Stimulated activated CD8-positive, alpha-beta memory T cell treated with anti-CD3 and anti-CD28 coated beads, Interleukin-4, amount 100 ng/mL, for 24 hours (primary cell): ENCODE measurements around the gene MAGEB17.
"Not testable (repeated sequence)": the region's sequence is repeated elsewhere in the genome, so short reads cannot be mapped to it uniquely, and the experiment has no call there.

Experiments
- DNase-seq: peaks from one replicate; pipeline ENCODE4 v3.0.0-alpha.2; 2020; ENCODE audit warnings: low read depth

MAGEB17 gene

DNA sequence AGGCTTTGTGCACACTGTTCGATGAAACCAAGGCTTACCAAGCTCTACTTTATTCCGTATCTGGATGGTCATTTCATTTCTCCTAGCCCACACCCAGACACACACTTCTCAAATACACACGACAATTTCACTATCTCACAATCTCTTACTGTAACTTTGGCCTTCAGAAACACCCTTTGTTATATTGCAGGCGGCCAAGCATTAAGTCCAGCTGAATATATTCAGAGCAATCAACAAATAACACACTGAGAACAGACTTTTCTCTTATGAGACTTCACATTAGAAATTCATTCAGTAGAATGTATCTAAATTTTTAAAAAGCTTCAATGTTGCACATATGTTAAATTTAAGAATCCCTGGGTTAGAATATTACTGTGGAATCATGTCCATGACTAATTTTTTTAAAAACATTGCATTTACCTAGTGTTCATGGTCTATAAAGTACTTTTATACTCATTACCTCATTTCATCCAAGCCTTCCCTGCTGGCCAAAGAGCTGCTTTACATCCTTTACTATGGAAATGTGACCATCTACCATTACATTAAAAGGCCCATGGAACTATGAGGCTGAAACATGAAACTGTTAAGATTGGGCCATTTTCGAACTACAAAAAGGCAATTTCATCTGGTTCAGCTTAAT, 10.5 kb upstream of the MAGEB17 start:
- DNase-seq: no peak

DNA sequence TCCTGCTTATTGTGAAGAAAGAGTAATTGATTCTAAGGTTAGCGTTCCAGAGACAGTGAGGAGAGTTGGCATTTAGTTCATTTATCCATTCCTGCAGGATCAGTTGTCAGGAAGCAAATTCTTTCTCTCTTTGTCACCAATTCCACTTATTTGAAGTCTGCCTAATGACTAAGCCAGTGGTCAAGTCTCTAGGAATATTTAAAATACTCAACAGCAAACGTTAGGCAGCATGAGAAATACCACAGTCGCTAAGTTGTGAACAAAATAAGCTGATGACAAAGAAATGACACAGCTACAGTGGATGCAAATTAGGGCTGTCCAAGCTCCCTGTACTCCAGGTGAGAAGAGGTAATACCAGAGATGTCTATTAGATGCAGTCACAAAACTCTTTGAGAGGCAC, 6.6 kb upstream of the MAGEB17 start:
- DNase-seq: no peak

DNA sequence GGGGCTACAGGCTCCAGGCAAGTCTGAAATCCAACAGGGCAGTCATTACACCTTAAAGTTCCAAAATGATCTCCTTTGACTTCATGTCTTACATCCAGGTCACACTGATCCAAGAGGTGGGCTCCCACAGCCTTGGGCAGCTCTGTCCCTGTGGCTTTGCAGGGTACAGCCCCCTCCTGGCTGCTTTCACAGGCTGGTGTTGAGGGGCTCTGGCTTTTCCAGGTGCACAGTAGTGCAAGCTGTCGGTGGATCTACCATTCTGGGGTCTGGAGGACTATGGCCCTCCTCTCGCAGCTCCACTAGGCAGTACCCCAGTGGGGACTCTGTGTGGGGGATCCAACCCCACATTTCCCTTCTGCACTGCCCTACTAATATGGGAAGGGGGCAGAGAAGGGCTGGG, 6.1 kb upstream of the MAGEB17 start:
- DNase-seq: not testable (repeated sequence)

DNA sequence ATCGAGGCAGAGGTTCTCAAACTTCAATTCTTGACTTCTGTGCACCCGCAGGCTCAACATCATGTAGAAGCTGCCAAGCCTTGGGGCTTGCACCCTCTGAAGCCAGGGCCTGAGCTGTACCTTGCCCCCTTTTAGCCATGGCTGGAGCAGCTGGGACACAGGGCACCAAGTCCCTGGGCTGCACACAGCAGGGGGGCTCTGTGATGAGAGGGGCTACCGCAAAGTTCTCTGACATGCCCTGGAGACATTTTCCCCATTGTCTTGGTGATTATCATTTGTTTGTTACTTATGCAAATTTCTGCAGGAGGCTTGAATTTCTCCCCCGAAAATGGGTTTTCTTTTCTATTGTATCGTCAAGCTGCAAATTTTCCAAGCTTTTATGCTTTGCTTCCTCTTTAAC, 4.9 kb upstream of the MAGEB17 start:
- DNase-seq: no peak

DNA sequence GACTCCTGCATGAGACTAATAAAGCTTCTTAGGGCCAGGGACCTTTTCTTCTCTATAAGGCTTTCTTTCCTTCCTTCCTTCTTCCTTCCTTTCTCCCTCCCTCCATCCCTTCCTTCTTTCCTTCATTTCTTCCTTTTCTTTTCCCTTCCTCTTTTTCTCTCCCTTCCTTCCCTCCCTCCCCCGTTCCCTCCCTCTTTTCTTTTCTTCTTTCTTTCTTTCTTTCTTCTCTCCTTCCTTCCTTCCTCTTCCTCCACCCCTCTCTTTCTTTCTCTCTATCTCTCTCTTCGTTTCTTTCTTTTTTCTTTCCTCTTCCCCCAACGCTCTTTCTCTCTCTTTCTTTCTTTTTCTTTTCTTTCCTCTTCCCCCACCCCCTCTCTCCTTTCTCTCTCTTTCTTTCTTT, 2.5 kb upstream of the MAGEB17 start:
- DNase-seq: no peak

DNA sequence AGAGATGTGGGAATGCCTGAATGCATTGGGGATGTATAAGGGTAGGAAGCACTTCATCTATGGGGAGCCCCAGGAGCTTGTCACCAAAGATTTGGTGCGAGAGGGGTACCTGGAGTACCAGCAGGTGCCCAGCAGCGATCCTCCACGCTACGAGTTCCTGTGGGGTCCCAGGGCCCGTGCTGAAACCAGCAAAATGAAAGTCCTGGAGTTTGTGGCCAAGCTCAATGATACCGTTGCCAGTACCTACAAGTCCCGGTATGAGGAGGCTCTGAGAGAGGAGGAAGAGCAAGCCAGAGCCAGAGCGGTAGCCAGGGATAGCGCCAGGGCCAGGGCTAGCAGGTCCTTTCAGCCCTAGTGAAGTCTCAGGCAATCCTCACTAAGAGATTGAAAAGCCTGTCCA, 3.8 kb downstream of the MAGEB17 start:
- DNase-seq: no peak

DNA sequence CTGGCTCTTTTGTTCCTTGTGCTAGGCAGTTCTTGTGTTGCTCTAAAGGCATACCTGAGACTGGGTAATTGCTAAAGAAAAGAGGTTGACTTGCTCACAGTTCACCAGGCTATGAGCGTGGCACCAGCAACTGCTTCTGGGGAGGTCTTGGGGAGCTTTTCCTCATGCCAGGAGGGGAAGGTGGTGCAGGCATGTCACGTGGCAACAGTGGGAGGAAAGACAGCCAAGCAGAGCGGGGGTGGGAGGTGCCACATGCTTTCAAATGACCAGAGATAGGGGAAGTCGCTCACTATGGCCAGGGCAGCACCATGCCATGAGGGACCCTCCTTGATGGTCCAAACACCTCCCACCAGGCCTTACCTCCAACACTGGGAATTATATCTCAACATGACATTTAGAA, 4.7 kb downstream of the MAGEB17 start:
- no peak for DNase-seq

DNA sequence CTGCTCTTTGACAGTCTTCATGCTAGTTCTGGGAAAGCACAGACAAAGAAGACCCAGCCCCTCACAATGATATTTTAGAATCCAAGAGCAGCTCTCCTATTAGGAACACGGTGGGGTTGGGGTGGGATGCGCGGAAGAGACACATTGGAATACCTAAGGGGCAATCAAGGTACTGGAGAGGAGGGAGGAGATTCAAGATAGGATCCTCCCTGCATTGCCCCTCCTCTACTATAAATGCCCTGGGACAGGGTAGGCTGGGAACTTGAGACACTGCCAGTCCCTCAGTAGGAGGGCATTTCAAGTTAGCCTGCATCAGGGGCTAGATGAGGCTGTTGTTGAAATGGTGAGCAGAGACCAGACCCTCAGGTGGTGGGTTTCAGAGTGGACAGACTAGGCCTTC, 5.1 kb downstream of the MAGEB17 start:
- DNase-seq: no peak

DNA sequence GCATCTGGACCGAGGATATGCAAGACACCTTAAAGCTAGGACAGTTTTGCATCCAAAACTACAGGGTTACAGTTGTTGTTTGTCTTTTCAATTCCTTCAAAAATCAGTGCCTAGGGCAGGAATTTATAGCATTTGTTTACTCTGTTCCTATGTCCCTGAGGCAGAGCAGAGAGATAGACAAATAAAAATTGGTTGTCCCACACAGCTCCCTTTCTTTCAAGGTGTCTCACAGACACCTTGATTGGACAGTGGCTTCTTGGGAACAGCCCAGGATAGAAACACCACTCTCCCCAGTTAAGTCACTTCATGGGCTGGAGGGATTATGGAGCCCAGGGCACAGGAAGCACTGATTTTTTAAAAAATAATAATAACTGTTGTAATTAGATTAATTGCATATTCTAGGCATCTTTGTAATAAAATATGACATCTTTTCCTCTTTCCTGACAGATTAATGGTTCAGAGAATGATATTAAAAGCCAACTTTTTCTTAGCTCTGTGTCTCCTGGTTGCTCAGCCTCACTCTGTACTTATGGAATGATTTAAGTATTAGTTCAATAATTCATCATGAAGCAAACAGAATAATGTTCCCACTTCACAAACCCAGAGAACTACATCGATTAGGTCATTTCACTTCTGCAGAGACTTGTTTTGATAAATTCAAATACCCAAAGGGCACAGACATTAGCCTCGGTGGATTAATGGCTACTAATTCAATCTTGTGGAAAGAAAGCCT, 8.2 kb downstream of the MAGEB17 start:
- no peak for DNase-seq

DNA sequence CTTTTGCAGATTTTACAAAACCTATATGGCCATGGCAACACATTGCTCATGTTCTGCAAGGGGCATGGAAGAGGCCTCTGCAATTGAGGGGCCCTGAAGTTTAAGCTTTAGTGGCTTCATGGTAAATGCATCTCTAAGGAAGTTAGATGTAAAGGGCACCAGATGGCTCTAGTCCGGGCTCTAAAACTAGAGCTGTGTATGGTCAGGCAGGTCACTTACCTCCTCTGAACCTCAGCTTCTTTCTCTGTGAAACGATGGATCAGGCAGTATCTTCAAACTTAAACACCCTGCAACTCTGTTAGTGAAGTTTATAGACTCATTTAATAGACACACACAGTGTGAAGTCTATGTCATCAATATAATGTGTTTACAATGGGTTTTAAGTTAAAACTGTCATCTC, 10.0 kb downstream of the MAGEB17 start:
- DNase-seq: no peak

DNA sequence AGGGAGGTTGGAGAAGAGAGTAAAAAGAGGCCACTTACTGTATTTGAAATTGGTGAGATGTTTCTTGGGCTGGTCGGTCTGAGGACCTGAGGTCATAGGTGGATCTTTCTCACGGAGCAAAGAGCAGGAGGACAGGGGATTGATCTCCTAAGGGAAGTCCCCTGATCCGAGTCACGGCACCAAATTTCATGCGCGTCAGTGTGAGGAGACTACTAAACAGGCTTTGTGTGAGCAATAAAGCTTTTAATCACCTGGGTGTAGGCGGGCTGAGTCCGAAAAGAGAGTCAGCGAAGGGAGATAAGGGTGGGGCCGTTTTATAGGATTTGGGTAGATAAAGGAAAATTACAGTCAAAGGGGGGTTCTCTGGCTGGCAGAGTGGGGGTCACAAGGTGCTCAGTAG, 16.6 kb downstream of the MAGEB17 start:
- not testable (repeated sequence) for DNase-seq

DNA sequence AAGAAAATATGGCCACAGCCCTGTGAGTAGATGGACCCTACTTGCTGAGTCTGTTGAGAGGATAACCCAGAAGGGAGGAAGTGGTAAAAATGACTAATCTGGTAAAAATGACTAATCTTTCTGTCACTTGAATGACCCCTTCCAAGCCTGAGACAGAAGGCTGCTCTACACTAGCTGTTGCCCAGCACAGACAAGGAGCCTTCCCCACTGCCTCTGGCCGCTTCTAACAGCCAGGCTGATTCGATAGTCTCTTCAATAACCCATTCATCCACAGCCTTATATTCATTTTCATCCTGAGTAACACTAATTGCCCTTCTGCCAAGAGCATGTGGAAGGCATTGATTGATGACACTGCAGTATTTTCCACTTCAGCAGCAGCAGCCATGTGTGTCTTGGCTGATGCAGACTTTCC, 18.4 kb downstream of the MAGEB17 start:
- DNase-seq: no peak

DNA sequence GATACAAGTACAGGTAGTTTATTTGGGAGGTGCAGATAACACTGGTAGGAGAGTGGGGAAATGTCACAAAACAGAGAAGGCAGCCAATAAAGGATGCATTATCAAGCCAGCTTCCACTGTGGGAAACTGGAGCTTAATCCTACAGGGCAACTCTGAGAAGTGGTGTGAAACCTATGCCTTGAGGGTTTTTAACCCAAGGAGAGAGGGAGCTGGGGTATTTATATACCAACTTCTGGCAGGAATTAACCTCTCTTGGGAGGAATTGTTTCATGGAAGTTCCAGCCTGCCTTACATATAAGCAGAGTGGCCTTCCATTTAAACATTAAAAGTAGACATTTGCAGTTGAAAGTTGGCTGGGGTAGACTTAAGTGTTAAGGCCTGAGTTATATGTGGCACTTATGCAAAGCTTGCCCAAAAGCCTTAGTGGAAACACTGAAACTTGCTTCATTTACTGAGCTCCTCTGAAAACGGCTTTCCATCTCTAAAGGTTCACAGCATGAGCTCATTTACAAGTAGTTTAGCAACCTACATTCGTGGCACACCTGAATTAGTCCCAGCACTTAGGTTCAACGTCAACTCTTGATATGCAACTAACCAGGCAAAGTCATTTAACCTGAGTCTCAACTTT, 19.2 kb downstream of the MAGEB17 start:
- no peak for DNase-seq

DNA sequence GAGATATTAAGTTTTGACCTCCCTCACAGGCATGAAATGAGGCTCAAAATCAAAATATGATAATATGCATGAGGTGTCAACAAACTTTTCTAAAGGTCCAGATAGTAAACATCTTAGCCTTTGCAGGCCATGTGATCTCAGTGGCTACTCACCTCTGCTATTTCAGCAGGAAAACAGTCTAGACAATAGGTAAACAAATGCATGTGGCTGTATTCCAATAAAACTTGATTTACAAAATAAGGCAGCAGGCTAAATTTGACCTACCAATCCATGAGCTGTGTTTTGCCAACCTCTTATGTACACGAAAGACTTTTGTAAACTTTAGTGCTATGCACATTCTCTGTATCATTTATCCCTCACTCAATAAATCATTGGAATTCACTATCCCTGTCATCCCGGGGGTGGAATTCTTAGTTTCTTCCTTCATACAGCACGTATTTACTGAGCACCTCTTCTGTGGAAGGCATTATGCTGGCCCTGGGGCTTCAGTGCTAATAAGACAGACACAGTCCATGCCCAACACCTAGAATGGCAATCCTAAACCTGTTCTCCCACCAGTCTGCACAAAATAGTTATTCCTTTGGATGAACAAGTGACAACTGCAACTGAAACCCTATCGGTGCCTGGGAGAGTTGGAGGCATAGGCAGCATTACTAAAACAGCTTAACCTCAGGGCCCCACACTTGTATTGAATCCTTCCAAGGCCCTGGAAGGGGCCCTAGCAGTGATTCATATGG, 19.9 kb downstream of the MAGEB17 start:
- no peak for DNase-seq

DNA sequence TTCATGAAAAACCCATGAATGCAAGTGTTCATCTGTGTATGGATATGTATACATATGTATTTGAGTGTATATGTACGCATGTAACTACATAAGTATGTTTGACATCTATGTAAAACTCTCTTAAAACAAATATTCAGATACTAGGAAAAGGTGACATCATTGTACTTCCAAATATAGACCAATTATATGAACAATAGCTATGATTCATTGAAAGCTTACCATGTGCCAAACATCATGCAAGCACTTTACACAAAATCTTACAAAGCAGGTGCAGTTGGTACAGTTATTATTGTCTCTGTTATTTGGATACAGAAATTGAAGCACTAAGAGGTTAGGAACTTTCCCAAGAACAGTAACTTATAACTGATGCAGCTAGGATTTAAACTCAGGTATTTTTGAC, 21.4 kb downstream of the MAGEB17 start:
- no peak for DNase-seq

DNA sequence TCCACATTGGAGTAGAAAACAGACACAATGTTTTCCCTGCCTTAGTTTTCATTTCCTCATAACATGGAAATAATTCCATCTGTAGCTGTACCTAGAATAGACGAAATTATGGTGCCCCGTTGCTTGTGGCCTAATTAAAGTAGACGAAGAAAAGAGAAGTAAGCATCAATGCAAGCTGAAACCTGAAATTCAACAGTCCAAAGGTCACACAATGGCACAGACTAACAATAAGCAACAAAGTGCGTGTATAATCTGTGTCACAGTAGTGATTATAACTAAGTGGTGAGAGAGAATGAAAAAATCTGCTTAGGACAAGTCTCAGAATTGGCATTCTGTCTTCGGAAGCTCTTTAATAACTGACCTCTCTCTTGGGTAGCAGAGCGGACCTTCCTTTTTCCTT, 24.3 kb downstream of the MAGEB17 start:
- DNase-seq: no peak

DNA sequence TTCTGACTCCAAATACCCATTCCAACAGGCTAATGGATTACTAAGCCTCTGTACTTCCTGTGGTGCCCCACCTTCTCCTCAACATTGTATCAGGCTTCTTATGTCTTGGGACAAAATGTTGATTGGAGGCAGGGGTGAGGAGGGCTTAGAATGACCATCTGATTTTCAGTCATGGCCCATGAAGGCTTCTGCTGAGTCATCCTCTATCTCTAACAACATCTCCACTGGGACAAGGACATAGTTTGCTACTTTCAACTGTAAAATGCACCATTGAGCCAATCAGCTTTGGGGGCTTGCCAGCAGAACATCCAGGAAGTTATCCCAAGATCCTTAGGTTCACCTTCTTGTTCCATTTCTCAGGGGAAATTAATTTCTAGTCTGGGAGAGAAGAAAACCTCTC, 29.5 kb downstream of the MAGEB17 start:
- no peak for DNase-seq

DNA sequence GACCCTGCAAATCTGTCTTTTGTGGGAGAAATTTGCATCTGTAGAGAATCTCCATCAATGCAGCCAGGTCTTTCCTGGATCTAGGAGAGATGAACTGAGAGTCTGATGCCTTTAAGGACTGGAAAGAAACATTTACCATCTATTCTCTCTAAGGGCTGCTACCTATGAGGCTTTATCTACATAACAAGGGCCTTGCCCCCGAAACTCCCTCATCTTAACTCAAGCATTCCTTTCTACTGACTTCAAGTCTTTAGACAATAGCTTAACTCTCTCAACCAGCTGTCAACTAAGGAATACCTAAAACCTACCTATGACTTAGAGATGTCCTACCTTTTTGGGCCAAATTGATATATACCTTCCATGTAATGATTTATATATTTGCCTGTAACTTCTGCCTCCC, 32.1 kb downstream of the MAGEB17 start:
- DNase-seq: no peak

DNA sequence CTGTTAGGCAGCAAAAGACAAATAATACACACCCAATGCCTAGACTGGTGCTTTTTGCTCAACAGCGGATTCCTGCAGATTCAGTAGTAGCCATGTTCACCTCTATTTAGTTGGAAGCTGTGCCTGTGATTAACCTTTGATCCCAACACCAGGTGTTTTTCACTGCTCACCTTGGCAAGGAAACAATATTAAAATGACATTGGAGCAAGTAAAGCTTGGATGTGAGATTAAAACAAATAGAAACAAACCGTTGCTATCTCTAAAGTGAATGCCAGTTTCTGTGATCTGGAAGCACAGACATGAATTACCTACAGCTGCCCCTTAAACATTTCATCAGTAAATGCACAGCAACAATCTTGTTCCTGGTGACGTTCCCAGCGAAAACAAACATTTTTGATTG, 35.7 kb downstream of the MAGEB17 start:
- DNase-seq: no peak

DNA sequence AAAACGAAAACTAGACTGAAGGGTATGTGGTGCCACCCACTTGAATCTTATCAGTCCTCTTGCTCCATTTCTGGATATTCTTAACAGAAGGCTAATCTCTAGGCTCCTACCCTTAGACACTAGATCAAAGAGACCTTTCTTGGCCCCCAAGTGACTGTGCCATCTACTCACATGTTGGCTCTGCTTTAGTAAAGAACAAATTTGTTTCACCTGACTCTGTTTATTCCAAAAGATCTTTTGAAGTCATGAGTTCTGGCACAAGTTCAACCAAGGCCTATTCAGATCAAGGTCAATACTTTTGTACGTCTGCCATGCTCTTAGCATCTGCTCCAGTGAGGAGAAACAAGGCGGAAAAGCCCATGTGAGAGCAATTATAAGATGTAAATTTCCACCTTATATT, 37.3 kb downstream of the MAGEB17 start:
- no peak for DNase-seq

DNA sequence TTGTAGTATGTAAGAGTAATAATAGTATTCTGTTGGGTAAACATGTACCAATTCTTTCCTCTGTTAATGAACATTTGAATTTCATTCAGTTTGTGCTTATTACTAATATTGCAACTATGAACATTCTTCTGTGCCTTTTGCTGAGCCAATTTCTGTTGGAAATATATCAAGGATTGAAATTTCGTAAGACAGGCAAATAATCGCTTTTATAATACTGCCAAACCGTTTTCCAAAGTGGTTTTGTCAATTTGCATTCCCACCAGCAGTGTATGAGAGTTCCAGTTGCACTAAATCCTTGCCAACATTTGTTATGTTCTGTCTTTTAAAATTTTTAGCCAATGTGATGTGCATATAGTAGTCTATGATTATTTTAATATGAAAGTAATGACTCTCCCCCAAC, 38.6 kb downstream of the MAGEB17 start:
- no peak for DNase-seq

DNA sequence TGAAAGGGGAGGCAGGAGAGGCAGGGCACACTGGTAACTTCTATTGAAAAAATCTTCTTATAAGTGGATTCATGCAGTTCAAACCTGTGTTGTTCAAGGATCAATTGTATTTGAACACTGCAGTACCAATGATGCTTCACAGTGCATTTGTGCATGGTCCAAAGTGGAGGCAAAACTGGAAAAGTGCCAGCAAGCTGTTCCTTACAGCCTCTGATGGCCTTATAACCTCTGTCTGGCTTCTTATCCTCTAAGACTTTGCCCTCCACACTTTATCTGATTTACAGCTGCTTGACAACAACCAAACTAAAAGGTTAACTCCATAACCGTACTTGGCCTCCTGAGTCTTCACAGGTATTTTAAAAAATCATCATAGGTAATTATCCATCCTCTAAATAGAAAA, 40.4 kb downstream of the MAGEB17 start:
- no peak for DNase-seq

DNA sequence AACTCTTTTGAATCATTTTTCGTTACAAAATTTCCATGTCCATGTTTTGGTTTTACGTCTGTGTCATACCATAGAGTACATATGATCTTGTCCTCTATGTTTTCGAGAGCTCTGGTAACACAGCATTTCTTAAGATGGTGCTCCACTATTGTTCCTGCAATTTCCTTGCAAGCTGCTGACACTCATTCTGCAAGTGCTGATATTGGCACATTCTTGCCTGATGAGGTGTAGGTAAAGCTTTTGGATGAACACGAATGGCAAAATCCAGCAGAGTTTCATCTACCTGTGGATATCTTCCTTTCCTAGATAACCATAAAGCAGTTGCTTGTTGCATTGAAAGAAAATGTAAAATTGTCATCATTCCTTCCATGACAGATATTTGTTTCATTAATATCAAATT, 41.3 kb downstream of the MAGEB17 start:
- no peak for DNase-seq
